Vagina (tissue), 2 donors: Measurements from ENCODE around the gene OLFML2B. TPM values are rescaled to one million over a fixed set of nuclear protein-coding genes. Genes with fewer than 3 reads are reported as not detected.

Source experiments
- DNase-seq, 2 donors: peaks; one replicate each; pipeline ENCODE4 v3.0.0-alpha.2; 2017; ENCODE audit errors: extremely low spot score in 2 of 2
- H3K27ac ChIP-seq: fragments of 200-600 bp; sonication (generic); one replicate; pipeline ENCODE4 v1.5.1; 2019
- H3K27me3 ChIP-seq: fragments of 200-600 bp; sonication (generic); one replicate; pipeline ENCODE4 v1.5.1; 2019
- H3K36me3 ChIP-seq, 2 donors: fragments of 200-600 bp; sonication (generic); one replicate each; pipeline ENCODE4 v1.5.1; 2017 to 2019
- H3K4me1 ChIP-seq: fragments of 200-600 bp; sonication (generic); one replicate; pipeline ENCODE4 v1.5.1; 2019
- H3K4me3 ChIP-seq, 2 donors: fragments of 200-600 bp; sonication (generic); 1 replicate in 1 of 2; 2 replicates in 1 of 2; pipeline ENCODE4 v1.5.1; 2016 to 2019
- H3K9me3 ChIP-seq: fragments of 200-600 bp; sonication (generic); one replicate; pipeline ENCODE4 v1.5.1; 2019
- CTCF ChIP-seq, 3 experiments: fragments of 450-650 bp in 2 of 3; fragments of 200-600 bp in 1 of 3; sonication (generic) in 1 of 3; IDR thresholded peaks; one replicate each; pipeline ENCODE4 v1.5.1; 2017 to 2019; ENCODE audit warnings: antibody characterized with exemption in 3 of 3, mild to moderate bottlenecking in 2 of 3, moderate library complexity in 2 of 3
- POLR2A ChIP-seq, 2 donors: fragments of 450-650 bp; IDR thresholded peaks; one replicate each; pipeline ENCODE4 v1.6.1; 2017; ENCODE audit warnings: antibody characterized with exemption in 2 of 2, mild to moderate bottlenecking in 2 of 2, moderate library complexity in 2 of 2
- POLR2AphosphoS5 ChIP-seq, 2 donors: sonication (generic); formaldehyde crosslinking; IDR thresholded peaks; one replicate each; pipeline ENCODE4 v1.9.0; 2017; ENCODE audit warnings: antibody characterized with exemption in 2 of 2, mild to moderate bottlenecking in 2 of 2, low read depth in 1 of 2; ENCODE audit not compliant: insufficient read depth in 1 of 2
- intact Hi-C: fragments of 100-400 bp; cut with DNase I; formaldehyde crosslinking; loops from one replicate; pipeline ENCODE4 v1.15.1; 2023
- total RNA-seq: library from RNA; depleted of rRNA; stranded (reverse); fragments of >200 nt; gene quantifications from one replicate; pipeline ENCODE4 v1.2.3, GENCODE V29; 2016

Gene OLFML2B
- total RNA-seq, 1 donor from 2014 or later, result 12.8 TPM

GRCh38 chr1:162036163-162036562 is 12.5 kb upstream of the OLFML2B start:
- intact Hi-C loops, result loop anchor here (2.0 kb wide), 1 partner anchor 243 kb away; no protein-coding TSS in a partner anchor
- H3K4me1 ChIP-seq, result no peaks in the 10 kb centered on the region
- H3K27ac ChIP-seq, result no peak overlapping the region
- no peak for TF ChIP-seq POLR2AphosphoS5 (IDR thresholded peaks at IDR 0.05; ENCODE audit: insufficient read depth in 1 of 2, low read depth in 1 of 2)
- TF ChIP-seq POLR2A (IDR thresholded peaks at IDR 0.05), result no peak
- TF ChIP-seq CTCF (IDR thresholded peaks at IDR 0.05), result no peak
- DNase-seq, result no peak
- no peaks in the 10 kb centered on the region for H3K9me3 ChIP-seq
- no peaks in the 10 kb centered on the region for H3K36me3 ChIP-seq
- no peaks in the 10 kb centered on the region for H3K27me3 ChIP-seq
- H3K4me3 ChIP-seq, result no peak overlapping the region

- H3K9me3 ChIP-seq, result no peaks in the 10 kb centered on the region
- H3K36me3 ChIP-seq, result no peaks in the 10 kb centered on the region
- H3K4me3 ChIP-seq, result no peak overlapping the region
- H3K27me3 ChIP-seq, result no peaks in the 10 kb centered on the region
- no peak for TF ChIP-seq POLR2A (IDR thresholded peaks at IDR 0.05)
- TF ChIP-seq POLR2AphosphoS5 (IDR thresholded peaks at IDR 0.05; ENCODE audit: insufficient read depth in 1 of 2, low read depth in 1 of 2), result no peak
- no peak for TF ChIP-seq CTCF (IDR thresholded peaks at IDR 0.05)
- intact Hi-C loops, result no loop called here
- DNase-seq, result no peak
- H3K4me1 ChIP-seq, result no peaks in the 10 kb centered on the region
- no peak overlapping the region for H3K27ac ChIP-seq
Measured at GRCh38 chr1:162035241-162035640, 11.6 kb upstream of the OLFML2B start.

- no peaks in the 10 kb centered on the region for H3K9me3 ChIP-seq
- H3K4me1 ChIP-seq, result no peaks in the 10 kb centered on the region
- no peak overlapping the region for H3K27ac ChIP-seq
- H3K36me3 ChIP-seq, result no peaks in the 10 kb centered on the region
- H3K27me3 ChIP-seq, result no peaks in the 10 kb centered on the region
- TF ChIP-seq POLR2AphosphoS5 (IDR thresholded peaks at IDR 0.05; ENCODE audit: insufficient read depth in 1 of 2, low read depth in 1 of 2), result no peak
- no peak for TF ChIP-seq CTCF (IDR thresholded peaks at IDR 0.05)
- no peak overlapping the region for H3K4me3 ChIP-seq
- intact Hi-C loops, result no loop called here
- DNase-seq, result no peak
Measured at GRCh38 chr1:162033428-162033827, 9.8 kb upstream of the OLFML2B start.

GRCh38 chr1:162030759-162031280 is 7.2 kb upstream of the OLFML2B start:
- DNase-seq, result no peak
- intact Hi-C loops, result no loop called here
- TF ChIP-seq POLR2AphosphoS5 (IDR thresholded peaks at IDR 0.05; ENCODE audit: insufficient read depth in 1 of 2, low read depth in 1 of 2) (no peak), POLR2A (IDR thresholded peaks at IDR 0.05) (no peak), CTCF (IDR thresholded peaks at IDR 0.05) (no peak)
- H3K9me3 ChIP-seq, result no peaks in the 10 kb centered on the region
- H3K36me3 ChIP-seq, result no peaks in the 10 kb centered on the region
- no peak overlapping the region for H3K27ac ChIP-seq
- H3K27me3 ChIP-seq, result no peaks in the 10 kb centered on the region
- H3K4me1 ChIP-seq, result no peaks in the 10 kb centered on the region
- no peak overlapping the region for H3K4me3 ChIP-seq

GRCh38 chr1:162029157-162029556 is 5.5 kb upstream of the OLFML2B start:
- no peak for DNase-seq
- TF ChIP-seq POLR2A (IDR thresholded peaks at IDR 0.05) (no peak), POLR2AphosphoS5 (IDR thresholded peaks at IDR 0.05; ENCODE audit: insufficient read depth in 1 of 2, low read depth in 1 of 2) (no peak), CTCF (IDR thresholded peaks at IDR 0.05) (no peak)
- H3K27me3 ChIP-seq, result no peaks in the 10 kb centered on the region
- H3K27ac ChIP-seq, result no peak overlapping the region
- H3K4me1 ChIP-seq, result no peaks in the 10 kb centered on the region
- H3K4me3 ChIP-seq, result no peak overlapping the region
- intact Hi-C loops, result loop anchor here (10.0 kb wide), 2 partner anchors 74 to 164 kb away; no protein-coding TSS in a partner anchor
- H3K36me3 ChIP-seq, result no peaks in the 10 kb centered on the region
- no peaks in the 10 kb centered on the region for H3K9me3 ChIP-seq
